ENCODE data around the gene AGO3. TPM values are rescaled to one million over a fixed set of nuclear protein-coding genes. Genes with fewer than 3 reads are reported as not detected.
"Not testable (repeated sequence)": the region's sequence is repeated elsewhere in the genome, so short reads cannot be mapped to it uniquely, and the experiment has no call there.

Gene AGO3
- total RNA-seq, 1 donor from 2014 or later: 14.2 TPM

GRCh38 chr1:35915693-35916092 is 15.2 kb upstream of the AGO3 start:
- DNase-seq (no peak), ATAC-seq (no peak)
- intact Hi-C loops (cut with micrococcal nuclease): no loop called here

GRCh38 chr1:35923791-35924221 is 7.1 kb upstream of the AGO3 start:
- intact Hi-C loops (cut with micrococcal nuclease): no loop called here
- DNase-seq (no peak), ATAC-seq (no peak)

- ATAC-seq (no peak), DNase-seq (no peak)
- intact Hi-C loops (cut with micrococcal nuclease): no loop called here
Observed at GRCh38 chr1:35924838-35925237, 6.1 kb upstream of the AGO3 start.

GRCh38 chr1:35925741-35926140 is 5.2 kb upstream of the AGO3 start:
- ATAC-seq (peak; percentile 63), DNase-seq (peak; percentile 70)
- intact Hi-C loops (cut with micrococcal nuclease): no loop called here

GRCh38 chr1:35927472-35927871 is 3.4 kb upstream of the AGO3 start:
- ATAC-seq: no peak
- no peak for DNase-seq
- intact Hi-C loops (cut with micrococcal nuclease): no loop called here

GRCh38 chr1:35929730-35930592 is 944 bp upstream of the AGO3 start:
- intact Hi-C loops (cut with micrococcal nuclease): no loop called here
- DNase-seq (peak; percentile 64), ATAC-seq (peak; percentile 64)

- peak; percentile 57 for DNase-seq
- ATAC-seq: peak; percentile 11
Observed at GRCh38 chr1:35931446-35932157, 697 bp downstream of the AGO3 start.

GRCh38 chr1:35932158-35932636 is 1.3 kb downstream of the AGO3 start:
- DNase-seq (no peak), ATAC-seq (no peak)
- intact Hi-C loops (cut with micrococcal nuclease): no loop called here

More at GRCh38 chr1:35931446-35932157, 697 bp downstream of the AGO3 start:
- intact Hi-C loops (cut with micrococcal nuclease): no loop called here

- DNase-seq (no peak), ATAC-seq (no peak)
- intact Hi-C loops (cut with micrococcal nuclease): no loop called here
Observed at GRCh38 chr1:35932941-35933340, 2.0 kb downstream of the AGO3 start.

- no peak for ATAC-seq
- intact Hi-C loops (cut with micrococcal nuclease): no loop called here
Observed at GRCh38 chr1:35935442-35936388, 4.8 kb downstream of the AGO3 start.

GRCh38 chr1:35936838-35937237 is 5.9 kb downstream of the AGO3 start:
- no peak for DNase-seq
- no peak for ATAC-seq
- intact Hi-C loops (cut with micrococcal nuclease): no loop called here

More at GRCh38 chr1:35935442-35936388, 4.8 kb downstream of the AGO3 start:
- no peak for DNase-seq

GRCh38 chr1:35939484-35939883 is 8.6 kb downstream of the AGO3 start:
- ATAC-seq: no peak

GRCh38 chr1:35945327-35945726 is 14.4 kb downstream of the AGO3 start:
- intact Hi-C loops (cut with micrococcal nuclease): no loop called here
- ATAC-seq (no peak), DNase-seq (no peak)

More at GRCh38 chr1:35939484-35939883, 8.6 kb downstream of the AGO3 start:
- no peak for DNase-seq
- intact Hi-C loops (cut with micrococcal nuclease): no loop called here

GRCh38 chr1:35947547-35947946 is 16.6 kb downstream of the AGO3 start:
- ATAC-seq (no peak), DNase-seq (no peak)
- intact Hi-C loops (cut with micrococcal nuclease): no loop called here

GRCh38 chr1:35958558-35958957 is 27.7 kb downstream of the AGO3 start:
- ATAC-seq (no peak), DNase-seq (no peak)
- intact Hi-C loops (cut with micrococcal nuclease): no loop called here

- intact Hi-C loops (cut with micrococcal nuclease): no loop called here
- DNase-seq: no peak
- ATAC-seq: no peak
Observed at GRCh38 chr1:35959304-35959703, 28.4 kb downstream of the AGO3 start.

- ATAC-seq (no peak), DNase-seq (no peak)
- intact Hi-C loops (cut with micrococcal nuclease): no loop called here
Observed at GRCh38 chr1:35962952-35963351, 32.0 kb downstream of the AGO3 start.

GRCh38 chr1:35964277-35964676 is 33.4 kb downstream of the AGO3 start:
- ATAC-seq; intact Hi-C loops (cut with micrococcal nuclease); DNase-seq: not testable (repeated sequence)

GRCh38 chr1:35968396-35968795 is 37.5 kb downstream of the AGO3 start:
- intact Hi-C loops (cut with micrococcal nuclease): no loop called here
- no peak for DNase-seq
- ATAC-seq: no peak

Data from left ventricle myocardium superior (tissue), 1 donor.